T-helper 1 cell treated with Interleukin-12 subunit alpha and Interleukin-12 subunit beta and Interleukin-4 antibody, amounts not matched to agents 30 μg/mL and 1 μg/mL, for 36 hours (primary cell): ENCODE data around the gene INTU.
A peak's percentile ranks its signal among the peaks of the same experiment; 100 is the strongest.
"Not testable (repeated sequence)": the region's sequence is repeated elsewhere in the genome, so short reads cannot be mapped to it uniquely, and the experiment has no call there.

ENCODE experiments used
- H3K27ac Mint-ChIP-seq: one replicate; pipeline ENCODE4 v1.8.0; 2021; ENCODE audit warnings: mild to moderate bottlenecking, mixed read lengths
- H3K27me3 Mint-ChIP-seq: one replicate; pipeline ENCODE4 v1.8.0; 2021; ENCODE audit warnings: low read depth, mixed read lengths
- H3K36me3 Mint-ChIP-seq: one replicate; pipeline ENCODE4 v1.8.0; 2021; ENCODE audit warnings: low read depth, mixed read lengths
- H3K4me1 Mint-ChIP-seq: one replicate; pipeline ENCODE4 v1.8.0; 2021; ENCODE audit warnings: low read depth, mixed read lengths
- H3K4me3 Mint-ChIP-seq: one replicate; pipeline ENCODE4 v1.8.0; 2021; ENCODE audit warnings: mild to moderate bottlenecking, moderate library complexity, mixed read lengths
- H3K9me3 Mint-ChIP-seq: one replicate; pipeline ENCODE4 v1.8.0; 2021; ENCODE audit warnings: mixed read lengths

Gene INTU

GRCh38 chr4:127632420-127633403 is at the start of gene INTU:
Gene INTU (plus strand): TSS chr4:127632957. CDS start chr4:127633035, 78 bp downstream.
- H3K27me3 Mint-ChIP-seq = peaks cover 41% of the 10 kb centered on the region
- H3K36me3 Mint-ChIP-seq = no peaks in the 10 kb centered on the region
- peaks cover 10% of the 10 kb centered on the region for H3K4me1 Mint-ChIP-seq
- peak within 1 kb of the TSS; percentile 77 for H3K4me3 Mint-ChIP-seq
- H3K9me3 Mint-ChIP-seq = no peaks in the 10 kb centered on the region
- H3K27ac Mint-ChIP-seq = no peak within 1 kb of the TSS

- not testable (repeated sequence) for H3K9me3 Mint-ChIP-seq, H3K36me3 Mint-ChIP-seq, H3K4me1 Mint-ChIP-seq, H3K4me3 Mint-ChIP-seq, H3K27ac Mint-ChIP-seq, H3K27me3 Mint-ChIP-seq
Observed at GRCh38 chr4:127586496-127586895, 46.3 kb upstream of the INTU start.

DNA sequence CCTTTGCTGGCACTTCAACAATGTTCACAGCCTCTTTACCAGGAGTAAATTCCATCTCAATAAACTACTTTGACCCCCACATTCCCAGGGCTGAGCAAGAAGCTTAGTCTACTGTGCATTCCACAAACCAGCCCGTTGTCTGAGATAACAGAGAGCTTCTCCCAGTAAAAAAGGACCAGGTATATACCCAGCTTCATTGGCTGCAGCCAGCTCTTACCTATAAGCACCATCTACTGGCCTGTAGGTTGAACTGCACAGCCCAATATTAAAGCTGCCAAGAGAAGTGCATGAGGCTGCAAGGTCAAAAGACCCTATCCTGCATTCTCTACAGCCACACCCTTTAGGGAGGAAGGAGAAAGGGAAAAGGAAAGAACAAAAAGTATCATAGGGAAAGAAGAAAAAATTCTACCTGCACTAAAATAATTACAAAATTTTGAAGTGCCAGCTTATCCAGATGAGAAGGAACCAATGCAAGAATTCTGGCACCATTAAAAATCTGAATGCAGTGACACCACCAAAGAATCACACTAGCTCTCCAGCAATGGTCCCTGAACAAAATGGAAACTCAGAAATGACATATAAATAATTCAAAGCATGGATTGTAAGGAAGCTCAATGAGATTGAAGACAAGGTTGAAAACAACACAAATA is 45.7 kb upstream of the INTU start:
- H3K4me1 Mint-ChIP-seq = no peaks in the 10 kb centered on the region
- H3K36me3 Mint-ChIP-seq = no peaks in the 10 kb centered on the region
- no peaks in the 10 kb centered on the region for H3K9me3 Mint-ChIP-seq
- no peaks in the 10 kb centered on the region for H3K27me3 Mint-ChIP-seq
- no peak overlapping the region for H3K27ac Mint-ChIP-seq
- no peak overlapping the region for H3K4me3 Mint-ChIP-seq

DNA sequence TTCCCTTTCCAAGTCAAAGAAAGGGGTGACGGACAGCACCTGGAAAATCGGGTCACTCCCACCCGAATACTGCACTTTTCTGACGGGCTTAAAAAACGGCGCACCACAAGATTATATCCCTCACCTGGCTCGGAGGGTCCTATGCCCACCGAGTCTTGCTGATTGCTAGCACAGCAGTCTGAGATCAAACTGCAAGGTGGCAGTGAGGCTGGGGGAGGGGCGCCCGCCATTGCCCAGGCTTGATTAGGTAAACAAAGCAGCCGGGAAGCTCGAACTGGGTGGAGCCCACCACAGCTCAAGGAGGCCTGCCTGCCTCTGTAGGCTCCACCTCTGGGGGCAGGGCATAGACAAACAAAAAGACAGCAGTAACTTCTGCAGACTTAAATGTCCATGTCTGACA is 43.6 kb upstream of the INTU start:
- not testable (repeated sequence) for H3K36me3 Mint-ChIP-seq, H3K4me1 Mint-ChIP-seq, H3K4me3 Mint-ChIP-seq, H3K27me3 Mint-ChIP-seq, H3K9me3 Mint-ChIP-seq, H3K27ac Mint-ChIP-seq

DNA sequence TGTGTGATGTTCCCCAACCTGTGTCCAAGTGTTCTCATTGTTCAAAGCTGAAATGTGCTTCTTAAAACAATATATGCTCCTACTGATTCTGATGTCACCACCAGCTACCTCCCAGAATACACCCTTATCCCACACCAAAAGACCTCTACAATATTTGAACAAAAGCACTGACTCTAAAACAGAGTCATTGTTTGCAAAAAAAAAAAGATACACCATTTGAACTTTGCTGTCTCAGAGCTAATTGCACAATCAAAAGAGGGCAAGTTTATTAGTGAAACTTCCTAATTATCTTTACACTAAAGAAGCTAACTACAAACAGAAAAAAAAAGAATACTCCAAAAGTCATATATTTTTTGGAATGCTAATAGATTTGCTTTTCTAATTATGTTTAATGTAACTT is 34.1 kb upstream of the INTU start:
- H3K27me3 Mint-ChIP-seq = no peaks in the 10 kb centered on the region
- H3K27ac Mint-ChIP-seq = no peak overlapping the region
- H3K4me3 Mint-ChIP-seq = no peak overlapping the region

DNA sequence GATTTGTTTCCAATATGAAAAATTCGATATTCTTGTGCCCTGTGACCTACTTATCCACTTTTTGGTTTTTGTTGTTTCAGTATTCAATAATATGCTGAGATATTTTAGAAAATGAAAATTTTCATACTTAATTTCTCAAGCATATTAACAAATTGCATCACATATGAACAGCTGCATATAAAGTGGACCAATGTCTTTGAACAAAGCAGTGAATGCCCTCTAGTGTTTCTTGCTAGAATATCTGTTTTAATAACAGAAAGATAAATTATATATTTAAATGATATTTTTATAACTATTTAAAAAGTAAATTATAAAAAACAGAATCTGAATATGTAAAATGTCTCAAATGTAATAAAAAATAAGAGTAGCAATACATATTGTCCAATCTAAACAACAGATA is 31.7 kb upstream of the INTU start:
- Mint-ChIP-seq H3K4me3 (no peak overlapping the region), H3K27ac (no peak overlapping the region), H3K9me3 (no peaks in the 10 kb centered on the region), H3K4me1 (no peaks in the 10 kb centered on the region), H3K27me3 (no peaks in the 10 kb centered on the region), H3K36me3 (no peaks in the 10 kb centered on the region)

More for the DNA sequence above, 34.1 kb upstream of the INTU start:
- H3K36me3 Mint-ChIP-seq = no peaks in the 10 kb centered on the region
- no peaks in the 10 kb centered on the region for H3K9me3 Mint-ChIP-seq
- no peaks in the 10 kb centered on the region for H3K4me1 Mint-ChIP-seq

- Mint-ChIP-seq H3K4me1 (no peaks in the 10 kb centered on the region), H3K27me3 (peaks cover 4% of the 10 kb centered on the region), H3K4me3 (no peak overlapping the region), H3K27ac (no peak overlapping the region), H3K9me3 (no peaks in the 10 kb centered on the region), H3K36me3 (no peaks in the 10 kb centered on the region)
Observed at GRCh38 chr4:127604949-127605709, 27.6 kb upstream of the INTU start.

DNA sequence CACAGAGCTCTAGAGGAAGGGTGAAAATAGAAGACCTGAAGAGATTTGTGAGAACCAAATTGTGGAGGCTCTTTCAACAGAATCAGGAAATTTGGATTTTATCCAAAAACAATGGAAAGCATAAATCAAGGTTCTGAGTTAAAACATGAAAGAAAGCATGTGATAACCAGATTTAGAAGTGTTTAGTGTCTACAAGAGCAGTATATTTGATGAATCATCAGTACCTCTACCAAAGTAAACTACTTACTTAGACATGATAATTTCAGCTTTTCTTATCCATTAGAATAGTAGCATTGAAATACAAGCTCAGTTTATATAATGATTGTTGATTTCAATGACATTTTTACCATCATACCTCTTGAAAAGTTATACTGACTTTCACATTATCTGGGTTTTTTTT is 25.9 kb upstream of the INTU start:
- no peak overlapping the region for H3K4me3 Mint-ChIP-seq
- no peaks in the 10 kb centered on the region for H3K36me3 Mint-ChIP-seq
- H3K4me1 Mint-ChIP-seq = no peaks in the 10 kb centered on the region
- peaks cover 4% of the 10 kb centered on the region for H3K27me3 Mint-ChIP-seq
- no peak overlapping the region for H3K27ac Mint-ChIP-seq
- no peaks in the 10 kb centered on the region for H3K9me3 Mint-ChIP-seq

DNA sequence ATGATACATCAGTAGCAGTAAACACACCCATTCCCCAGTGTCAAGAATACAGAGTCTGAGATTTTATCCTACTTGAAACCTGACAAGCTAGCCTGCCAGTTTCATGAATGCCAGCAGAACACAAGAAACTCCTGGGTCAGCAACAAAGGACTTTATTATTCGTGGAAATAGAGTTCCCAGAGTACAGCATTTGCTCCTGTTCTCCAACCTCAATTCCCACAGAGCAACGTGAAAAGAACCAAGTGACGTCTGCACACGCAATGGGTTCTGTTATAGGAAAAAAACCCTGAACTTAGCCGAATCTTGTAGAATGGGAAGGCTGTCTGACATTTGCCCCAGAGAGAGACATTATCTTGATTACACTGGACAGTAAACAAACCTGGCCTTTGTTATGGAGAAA is 23.3 kb upstream of the INTU start:
- no peak overlapping the region for H3K4me3 Mint-ChIP-seq
- peaks cover 4% of the 10 kb centered on the region for H3K27me3 Mint-ChIP-seq
- H3K9me3 Mint-ChIP-seq = no peaks in the 10 kb centered on the region
- no peak overlapping the region for H3K27ac Mint-ChIP-seq
- H3K4me1 Mint-ChIP-seq = no peaks in the 10 kb centered on the region
- H3K36me3 Mint-ChIP-seq = no peaks in the 10 kb centered on the region

GRCh38 chr4:127610488-127610887 is 22.3 kb upstream of the INTU start:
- Mint-ChIP-seq H3K27ac (no peak overlapping the region), H3K36me3 (no peaks in the 10 kb centered on the region), H3K4me3 (no peak overlapping the region), H3K4me1 (no peaks in the 10 kb centered on the region), H3K27me3 (peaks cover 4% of the 10 kb centered on the region), H3K9me3 (no peaks in the 10 kb centered on the region)

- no peak overlapping the region for H3K27ac Mint-ChIP-seq
- peaks cover 7% of the 10 kb centered on the region for H3K27me3 Mint-ChIP-seq
- H3K4me1 Mint-ChIP-seq = no peaks in the 10 kb centered on the region
Observed at GRCh38 chr4:127616898-127617297, 15.9 kb upstream of the INTU start.

GRCh38 chr4:127618427-127618826 is 14.3 kb upstream of the INTU start:
- H3K27me3 Mint-ChIP-seq = peaks cover 17% of the 10 kb centered on the region
- no peak overlapping the region for H3K4me3 Mint-ChIP-seq
- H3K27ac Mint-ChIP-seq = no peak overlapping the region
- H3K36me3 Mint-ChIP-seq = no peaks in the 10 kb centered on the region
- H3K9me3 Mint-ChIP-seq = no peaks in the 10 kb centered on the region
- no peaks in the 10 kb centered on the region for H3K4me1 Mint-ChIP-seq

More at GRCh38 chr4:127616898-127617297, 15.9 kb upstream of the INTU start:
- no peaks in the 10 kb centered on the region for H3K9me3 Mint-ChIP-seq
- no peak overlapping the region for H3K4me3 Mint-ChIP-seq
- no peaks in the 10 kb centered on the region for H3K36me3 Mint-ChIP-seq

DNA sequence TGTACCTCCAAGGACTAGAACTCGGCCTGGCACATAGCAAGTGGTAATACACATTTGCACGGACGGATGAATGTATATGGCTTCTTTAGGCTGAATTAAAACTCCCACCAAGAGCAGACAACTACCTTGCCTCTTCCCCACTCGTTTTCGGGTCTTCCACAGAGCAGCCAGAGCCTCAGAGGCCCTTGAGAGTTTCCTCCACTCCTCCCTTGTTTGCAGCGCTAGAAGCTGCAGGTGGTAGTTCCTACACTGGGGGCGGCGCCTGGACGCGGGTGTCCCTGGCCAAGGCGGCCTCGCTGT is 10.2 kb upstream of the INTU start:
- Mint-ChIP-seq H3K9me3 (no peaks in the 10 kb centered on the region), H3K36me3 (no peaks in the 10 kb centered on the region), H3K4me3 (no peak overlapping the region)

DNA sequence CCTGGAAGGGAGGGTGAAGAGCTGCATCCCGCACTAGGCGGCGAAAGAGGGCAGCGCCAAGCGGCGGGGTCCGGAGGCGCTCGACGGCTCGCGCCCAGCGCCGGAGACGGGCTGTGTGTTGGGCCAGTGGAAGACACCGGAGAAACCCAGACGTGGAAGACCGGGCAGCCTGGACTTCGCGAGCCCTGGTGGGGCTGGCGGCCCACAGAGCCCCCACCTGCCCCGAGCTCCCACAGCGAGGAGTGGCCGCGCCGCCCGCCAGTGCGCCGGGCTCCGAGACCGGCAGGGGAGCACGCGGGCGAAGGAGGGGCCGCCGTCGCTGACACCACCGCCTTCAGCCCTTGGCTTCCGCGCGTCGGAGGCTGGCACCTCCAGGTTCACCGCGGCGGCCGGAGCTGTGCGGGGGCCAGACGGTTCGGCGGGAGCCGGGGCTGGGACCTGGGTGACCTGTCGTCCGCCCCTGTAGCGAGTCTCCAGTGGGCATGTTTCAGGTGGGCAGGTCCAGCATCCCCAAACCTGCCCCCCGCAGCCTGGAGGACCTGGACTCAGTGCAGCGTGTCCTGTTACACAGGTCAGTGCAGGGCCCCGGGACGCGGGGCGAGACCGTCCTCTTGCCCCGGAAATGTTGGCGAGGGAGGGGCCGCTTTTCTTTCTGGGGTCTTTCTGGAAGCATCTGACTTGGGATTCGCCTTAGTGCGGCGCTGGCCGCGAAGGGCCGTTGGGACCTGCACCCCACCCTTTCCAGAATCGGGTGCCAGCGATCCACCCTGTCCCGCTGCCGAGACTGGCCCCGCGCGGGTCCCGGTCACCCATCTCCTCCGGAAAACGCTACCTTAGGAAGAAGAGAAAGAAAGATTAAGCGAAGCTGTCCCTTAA is 9.6 kb upstream of the INTU start:
- Mint-ChIP-seq H3K4me3 (no peak overlapping the region), H3K4me1 (no peaks in the 10 kb centered on the region), H3K27ac (no peak overlapping the region), H3K27me3 (peaks cover 45% of the 10 kb centered on the region), H3K9me3 (no peaks in the 10 kb centered on the region), H3K36me3 (no peaks in the 10 kb centered on the region)

More for the DNA sequence above, 10.2 kb upstream of the INTU start:
- no peaks in the 10 kb centered on the region for H3K4me1 Mint-ChIP-seq
- H3K27ac Mint-ChIP-seq = no peak overlapping the region
- peaks cover 39% of the 10 kb centered on the region for H3K27me3 Mint-ChIP-seq
